LNCaP clone FGC (cell line): ENCODE data around the gene ZSWIM8.

ENCODE experiments used
- DNase-seq: peaks from one replicate; pipeline ENCODE4 v3.0.0-alpha.2; 2011; ENCODE audit warnings: low read depth
- H3K4me3 ChIP-seq: 2 replicates; pipeline ENCODE4 v1.5.1; 2011; ENCODE audit warnings: mild to moderate bottlenecking, low read depth, low read length, control low read depth
- CTCF ChIP-seq: IDR thresholded peaks from 2 replicates; pipeline ENCODE4 v1.5.1; 2012; ENCODE audit warnings: mild to moderate bottlenecking; ENCODE audit not compliant: control insufficient read depth, insufficient read depth; ENCODE audit errors: extremely low read depth

Gene ZSWIM8

DNA sequence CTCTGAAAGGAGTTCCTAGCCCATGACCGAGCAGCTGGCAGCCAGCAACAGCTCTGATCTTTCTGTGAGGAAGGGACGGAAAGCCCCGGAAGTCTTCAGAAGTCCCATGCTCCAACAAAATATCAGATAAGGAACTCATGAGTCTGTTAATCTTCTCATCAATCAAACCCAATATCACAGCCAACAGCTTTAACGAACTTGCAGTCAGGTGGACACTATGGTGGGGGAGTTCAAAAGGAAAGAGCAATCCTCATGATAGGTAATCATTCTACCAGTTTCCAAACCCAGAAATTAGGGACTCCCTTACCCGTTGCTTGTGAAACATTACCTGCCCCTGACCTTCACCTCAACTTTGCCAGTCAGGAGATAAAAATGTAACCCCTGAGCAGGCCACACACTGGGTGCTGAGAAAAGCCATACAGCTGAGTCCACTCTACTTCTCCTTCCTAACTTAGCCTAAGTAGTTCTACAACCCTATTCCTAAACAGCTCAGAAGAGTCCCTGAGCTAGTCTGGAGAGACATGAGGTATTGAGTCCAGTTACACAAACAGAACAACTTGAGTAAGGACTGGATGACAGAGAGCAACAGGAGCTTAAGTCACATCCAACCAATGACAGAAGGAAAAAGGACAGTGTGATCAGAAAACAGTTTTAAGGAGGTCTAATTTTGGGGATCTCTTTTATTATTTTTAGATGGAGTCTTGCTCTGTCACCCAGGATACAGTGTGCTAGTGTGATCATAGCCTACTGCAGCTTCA lies 23.8 kb downstream of the ZSWIM8 start:
- TF ChIP-seq CTCF = no peak
- DNase-seq = no peak

DNA sequence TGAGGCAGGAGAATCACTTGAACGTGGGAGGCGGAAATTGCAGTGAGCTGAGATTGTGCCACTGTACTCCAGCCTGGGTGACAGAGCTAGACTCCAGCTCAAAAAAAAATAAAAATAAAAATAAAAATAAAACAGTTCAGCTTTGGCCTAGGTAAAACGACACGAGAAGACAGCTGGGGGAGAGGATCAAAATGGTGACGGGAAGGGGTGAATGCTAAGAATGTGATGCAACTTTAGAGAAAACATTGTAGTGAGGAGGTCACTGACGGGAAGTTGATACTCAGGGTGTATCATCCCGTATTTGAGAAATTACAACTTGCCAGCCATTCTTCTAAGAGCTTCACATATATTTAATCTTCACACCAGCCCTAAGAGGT lies 24.9 kb downstream of the ZSWIM8 start:
- peak overlapping the region; percentile 78 for H3K4me3 ChIP-seq
- no peak for DNase-seq
- TF ChIP-seq CTCF = no peak

More for the DNA sequence above, 23.8 kb downstream of the ZSWIM8 start:
- H3K4me3 ChIP-seq = no peak overlapping the region

GRCh38 chr10:73810735-73811465 lies 25.5 kb downstream of the ZSWIM8 start:
- H3K4me3 ChIP-seq = peak overlapping the region; percentile 78
- TF ChIP-seq CTCF = no peak
- no peak for DNase-seq

DNA sequence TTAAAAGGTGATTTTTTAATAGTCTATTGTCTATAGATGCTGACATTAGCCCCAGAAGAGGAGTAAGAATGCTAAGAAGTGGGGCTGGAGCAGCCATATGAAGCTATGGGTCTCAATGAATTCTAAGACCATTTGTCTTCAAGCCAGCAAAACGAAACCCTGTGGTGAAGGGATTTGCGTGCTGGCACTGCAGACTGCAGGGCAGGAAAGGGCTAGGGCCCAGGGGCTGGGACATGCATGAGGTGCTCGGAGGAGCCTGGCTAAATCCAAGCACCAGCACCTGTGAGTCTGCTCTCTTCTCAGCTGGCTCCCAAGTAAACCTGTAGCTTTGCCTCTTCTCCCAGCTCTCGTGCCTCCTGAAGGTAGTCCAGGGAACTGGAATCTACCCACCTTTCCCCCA lies 27.3 kb downstream of the ZSWIM8 start:
- H3K4me3 ChIP-seq = no peak overlapping the region
- TF ChIP-seq CTCF = no peak
- no peak for DNase-seq

DNA sequence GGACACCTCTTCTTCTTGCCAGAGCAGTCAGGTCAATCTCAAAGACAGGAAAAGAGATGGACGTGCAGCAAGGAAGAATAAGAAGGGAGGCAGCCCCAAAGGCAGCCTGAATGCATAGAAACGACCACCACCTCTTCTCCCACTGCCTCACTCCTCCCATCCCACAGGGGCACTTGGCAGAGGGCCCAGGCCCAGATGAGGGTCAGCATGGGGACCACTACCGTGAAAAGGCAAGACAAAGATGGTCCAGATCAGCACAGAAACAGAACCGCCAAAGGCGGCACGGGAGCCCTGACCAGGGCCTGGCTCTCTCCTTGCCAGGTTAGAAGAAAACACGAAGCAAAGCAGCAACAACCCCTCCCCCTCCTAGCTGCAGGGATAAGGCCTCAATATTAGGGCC lies 27.9 kb downstream of the ZSWIM8 start:
- no peak for DNase-seq
- H3K4me3 ChIP-seq = no peak overlapping the region
- TF ChIP-seq CTCF = no peak

DNA sequence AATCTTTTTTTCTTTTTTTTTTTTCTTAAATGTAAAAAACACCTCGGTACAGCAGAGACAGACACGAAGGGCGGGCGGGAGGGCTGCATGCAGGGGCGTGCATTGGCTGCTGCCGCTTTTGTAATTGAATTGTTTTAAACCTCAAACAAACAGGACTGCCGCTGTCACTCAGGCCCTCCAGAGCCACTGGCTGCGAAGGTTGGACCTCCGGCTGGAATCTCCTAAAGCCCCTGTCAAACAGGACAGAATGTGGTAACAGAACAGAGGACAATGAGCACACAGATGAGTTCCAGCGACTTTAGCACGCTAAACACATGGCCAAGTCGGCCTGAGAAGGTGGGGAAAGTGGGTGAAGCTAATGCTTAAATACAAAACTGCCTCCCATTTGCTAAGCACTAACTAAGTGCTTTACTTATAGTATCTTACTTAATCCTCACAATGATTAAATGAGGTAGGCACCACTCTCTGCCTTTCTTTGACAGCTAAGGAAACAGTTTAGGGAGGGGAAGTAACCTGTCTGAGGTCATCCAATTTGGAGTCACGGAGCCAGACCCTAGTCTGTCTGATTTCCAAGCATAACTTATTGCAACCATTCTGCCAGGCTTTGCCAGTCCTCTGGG lies 29.0 kb downstream of the ZSWIM8 start:
- no peak for TF ChIP-seq CTCF
- DNase-seq = no peak
- no peak overlapping the region for H3K4me3 ChIP-seq
